Activated CD8-positive, alpha-beta memory T cell treated with anti-CD3 and anti-CD28 coated beads, Interleukin-2, amount 10 ng/mL, durations not matched to agents 7 days and 5 days (primary cell): ENCODE data around the gene TFIP11. TPM values are rescaled to one million over a fixed set of nuclear protein-coding genes. Genes with fewer than 3 reads are reported as not detected.

Experiments used
- ATAC-seq: fragments of 150-1000 bp; cut with Tn5 transposase; one replicate; pipeline ENCODE4 v1.10.0; 2021; ENCODE audit warnings: moderate library complexity
- CTCF ChIA-PET: fragments of 350-600 bp; sonication (Branson Sonifier 250); formaldehyde crosslinking; loops from one replicate; lab custom pipeline; 2021; ENCODE audit warnings: antibody characterized with exemption; lab: Charles Lee
- DNase-seq: peaks from one replicate; pipeline ENCODE4 v3.0.0-alpha.2; 2020
- H3K27ac Mint-ChIP-seq: one replicate; pipeline ENCODE4 v1.8.0; 2021; ENCODE audit warnings: mild to moderate bottlenecking, mixed read lengths
- H3K27me3 Mint-ChIP-seq: one replicate; pipeline ENCODE4 v1.8.0; 2021; ENCODE audit warnings: mixed read lengths
- H3K36me3 Mint-ChIP-seq: one replicate; pipeline ENCODE4 v1.8.0; 2021; ENCODE audit warnings: mild to moderate bottlenecking, mixed read lengths
- H3K4me1 Mint-ChIP-seq: one replicate; pipeline ENCODE4 v1.8.0; 2021; ENCODE audit warnings: mixed read lengths
- H3K4me3 Mint-ChIP-seq: one replicate; pipeline ENCODE4 v1.8.0; 2021; ENCODE audit warnings: mild to moderate bottlenecking, moderate library complexity, mixed read lengths
- H3K9me3 Mint-ChIP-seq: one replicate; pipeline ENCODE4 v1.8.0; 2022; ENCODE audit warnings: low read depth, mixed read lengths
- total RNA-seq, 2 experiments: library from RNA; stranded (reverse); gene quantifications; one replicate each; pipeline ENCODE4 v1.2.3, GENCODE V29; 2021

TFIP11 gene
- total RNA-seq, result 10 to 100 TPM; 58.0 to 64.8 TPM

GRCh38 chr22:26512149-26512793 is at the start of gene TFIP11:
Gene TFIP11, minus strand, starts transcription at chr22:26512473. Its CDS starts 2,201 bp downstream, at chr22:26510272.
- CTCF ChIA-PET, result interaction anchor here (1.0 to 5.1 kb wide), 4 partner anchors 9 to 153 kb away, joined by 3 to 42 read pairs (median 3); no protein-coding TSS in a partner anchor
- ATAC-seq, result peak; percentile 99
- peak; percentile 96 for DNase-seq
- Mint-ChIP-seq H3K4me3 (peak within 1 kb of the TSS; percentile 96), H3K4me1 (peaks cover 48% of the 10 kb centered on the region), H3K27me3 (no peaks in the 10 kb centered on the region), H3K9me3 (no peaks in the 10 kb centered on the region), H3K27ac (peak within 1 kb of the TSS; percentile 95), H3K36me3 (peaks cover 19% of the 10 kb centered on the region)

- no peak overlapping the region for H3K4me3 Mint-ChIP-seq
- CTCF ChIA-PET, result no interaction called here
- H3K36me3 Mint-ChIP-seq, result peaks cover 9% of the 10 kb centered on the region
- ATAC-seq, result no peak
- no peaks in the 10 kb centered on the region for H3K9me3 Mint-ChIP-seq
- no peak overlapping the region for H3K27ac Mint-ChIP-seq
- DNase-seq, result no peak
- peaks cover 30% of the 10 kb centered on the region for H3K4me1 Mint-ChIP-seq
- no peaks in the 10 kb centered on the region for H3K27me3 Mint-ChIP-seq
Measured at GRCh38 chr22:26561756-26562417, 49.6 kb upstream of the TFIP11 start.

- Mint-ChIP-seq H3K4me3 (no peak overlapping the region), H3K4me1 (peaks cover 14% of the 10 kb centered on the region), H3K27ac (no peak overlapping the region), H3K36me3 (peaks cover 7% of the 10 kb centered on the region), H3K9me3 (no peaks in the 10 kb centered on the region), H3K27me3 (no peaks in the 10 kb centered on the region)
- CTCF ChIA-PET, result no interaction called here
- no peak for ATAC-seq
- no peak for DNase-seq
Measured at GRCh38 chr22:26559961-26560575, 47.8 kb upstream of the TFIP11 start.

- ATAC-seq (no peak), DNase-seq (no peak)
- Mint-ChIP-seq H3K4me3 (no peak overlapping the region), H3K9me3 (no peaks in the 10 kb centered on the region), H3K27me3 (no peaks in the 10 kb centered on the region), H3K36me3 (peaks cover 3% of the 10 kb centered on the region), H3K4me1 (peaks cover 14% of the 10 kb centered on the region), H3K27ac (peak overlapping the region; percentile 10)
- CTCF ChIA-PET, result interaction anchor here (1.3 kb wide), 1 partner anchor 24 kb away, joined by 3 read pairs; no protein-coding TSS in a partner anchor
Measured at GRCh38 chr22:26558248-26558895, 46.1 kb upstream of the TFIP11 start.

- Mint-ChIP-seq H3K4me3 (no peak overlapping the region), H3K27me3 (no peaks in the 10 kb centered on the region), H3K36me3 (peaks cover 3% of the 10 kb centered on the region), H3K9me3 (no peaks in the 10 kb centered on the region), H3K27ac (no peak overlapping the region), H3K4me1 (peaks cover 14% of the 10 kb centered on the region)
- CTCF ChIA-PET, result no interaction called here
- DNase-seq, result no peak
- ATAC-seq, result no peak
Measured at GRCh38 chr22:26556904-26557303, 44.6 kb upstream of the TFIP11 start.

GRCh38 chr22:26555478-26555877 is 43.2 kb upstream of the TFIP11 start:
- CTCF ChIA-PET, result interaction anchor here (1.5 kb wide), 1 partner anchor 14 kb away, joined by 3 read pairs; no protein-coding TSS in a partner anchor
- ATAC-seq (no peak), DNase-seq (no peak)
- peaks cover 14% of the 10 kb centered on the region for H3K4me1 Mint-ChIP-seq
- H3K27me3 Mint-ChIP-seq, result no peaks in the 10 kb centered on the region
- no peak overlapping the region for H3K27ac Mint-ChIP-seq
- H3K4me3 Mint-ChIP-seq, result no peak overlapping the region
- no peaks in the 10 kb centered on the region for H3K9me3 Mint-ChIP-seq
- H3K36me3 Mint-ChIP-seq, result peaks cover 3% of the 10 kb centered on the region

GRCh38 chr22:26554956-26555355 is 42.7 kb upstream of the TFIP11 start:
- Mint-ChIP-seq H3K4me1 (peaks cover 17% of the 10 kb centered on the region), H3K27me3 (no peaks in the 10 kb centered on the region), H3K36me3 (peaks cover 5% of the 10 kb centered on the region), H3K27ac (no peak overlapping the region), H3K4me3 (no peak overlapping the region), H3K9me3 (no peaks in the 10 kb centered on the region)
- CTCF ChIA-PET, result interaction anchor here (1.5 kb wide), 1 partner anchor 15 kb away, joined by 3 read pairs; no protein-coding TSS in a partner anchor
- DNase-seq (no peak), ATAC-seq (no peak)

- no peak overlapping the region for H3K4me3 Mint-ChIP-seq
- H3K36me3 Mint-ChIP-seq, result peaks cover 12% of the 10 kb centered on the region
- H3K9me3 Mint-ChIP-seq, result no peaks in the 10 kb centered on the region
- no peak for DNase-seq
- no peaks in the 10 kb centered on the region for H3K27me3 Mint-ChIP-seq
- CTCF ChIA-PET, result interaction anchor here (0.6 to 1.0 kb wide), 3 partner anchors 21 to 26 kb away, joined by 3 to 4 read pairs (median 3); no protein-coding TSS in a partner anchor
- H3K4me1 Mint-ChIP-seq, result peaks cover 16% of the 10 kb centered on the region
- no peak overlapping the region for H3K27ac Mint-ChIP-seq
- ATAC-seq, result no peak
Measured at GRCh38 chr22:26553056-26553752, 40.9 kb upstream of the TFIP11 start.

- CTCF ChIA-PET, result interaction anchor here (0.6 kb wide), 2 partner anchors 21 to 25 kb away, joined by 3 to 4 read pairs; no protein-coding TSS in a partner anchor
- Mint-ChIP-seq H3K36me3 (peaks cover 18% of the 10 kb centered on the region), H3K27ac (no peak overlapping the region), H3K4me3 (no peak overlapping the region), H3K4me1 (peaks cover 23% of the 10 kb centered on the region), H3K9me3 (no peaks in the 10 kb centered on the region), H3K27me3 (no peaks in the 10 kb centered on the region)
- ATAC-seq (no peak), DNase-seq (no peak)
Measured at GRCh38 chr22:26552466-26552865, 40.2 kb upstream of the TFIP11 start.

- no peaks in the 10 kb centered on the region for H3K27me3 Mint-ChIP-seq
- no peak overlapping the region for H3K27ac Mint-ChIP-seq
- H3K4me1 Mint-ChIP-seq, result peaks cover 32% of the 10 kb centered on the region
- H3K9me3 Mint-ChIP-seq, result no peaks in the 10 kb centered on the region
- CTCF ChIA-PET, result interaction anchor here (0.7 kb wide), 1 partner anchor 50 kb away, joined by 4 read pairs; no protein-coding TSS in a partner anchor
- H3K4me3 Mint-ChIP-seq, result no peak overlapping the region
- ATAC-seq (no peak), DNase-seq (no peak)
- peaks cover 26% of the 10 kb centered on the region for H3K36me3 Mint-ChIP-seq
Measured at GRCh38 chr22:26551568-26551967, 39.3 kb upstream of the TFIP11 start.

- Mint-ChIP-seq H3K4me1 (peaks cover 39% of the 10 kb centered on the region), H3K4me3 (no peak overlapping the region), H3K27ac (no peak overlapping the region), H3K27me3 (no peaks in the 10 kb centered on the region), H3K9me3 (no peaks in the 10 kb centered on the region), H3K36me3 (peaks cover 31% of the 10 kb centered on the region)
- CTCF ChIA-PET, result no interaction called here
- ATAC-seq (no peak), DNase-seq (no peak)
Measured at GRCh38 chr22:26550498-26551033, 38.3 kb upstream of the TFIP11 start.

GRCh38 chr22:26549902-26550497 is 37.7 kb upstream of the TFIP11 start:
- CTCF ChIA-PET, result no interaction called here
- Mint-ChIP-seq H3K9me3 (no peaks in the 10 kb centered on the region), H3K4me1 (peaks cover 45% of the 10 kb centered on the region), H3K27me3 (no peaks in the 10 kb centered on the region), H3K4me3 (no peak overlapping the region), H3K36me3 (peaks cover 32% of the 10 kb centered on the region), H3K27ac (no peak overlapping the region)
- ATAC-seq (no peak), DNase-seq (no peak)
